Measurements from ENCODE around the gene PRPF6. TPM values are rescaled to one million over a fixed set of nuclear protein-coding genes. Genes with fewer than 3 reads are reported as not detected.
A peak's percentile ranks its signal among the peaks of the same experiment; 100 is the strongest.

Gene PRPF6
- total and polyA plus RNA-seq, 2 of the 13 experiments (the other 11 are each of a cell fraction or from before 2014, with no cell fraction given): 63.7 to 101 TPM

DNA sequence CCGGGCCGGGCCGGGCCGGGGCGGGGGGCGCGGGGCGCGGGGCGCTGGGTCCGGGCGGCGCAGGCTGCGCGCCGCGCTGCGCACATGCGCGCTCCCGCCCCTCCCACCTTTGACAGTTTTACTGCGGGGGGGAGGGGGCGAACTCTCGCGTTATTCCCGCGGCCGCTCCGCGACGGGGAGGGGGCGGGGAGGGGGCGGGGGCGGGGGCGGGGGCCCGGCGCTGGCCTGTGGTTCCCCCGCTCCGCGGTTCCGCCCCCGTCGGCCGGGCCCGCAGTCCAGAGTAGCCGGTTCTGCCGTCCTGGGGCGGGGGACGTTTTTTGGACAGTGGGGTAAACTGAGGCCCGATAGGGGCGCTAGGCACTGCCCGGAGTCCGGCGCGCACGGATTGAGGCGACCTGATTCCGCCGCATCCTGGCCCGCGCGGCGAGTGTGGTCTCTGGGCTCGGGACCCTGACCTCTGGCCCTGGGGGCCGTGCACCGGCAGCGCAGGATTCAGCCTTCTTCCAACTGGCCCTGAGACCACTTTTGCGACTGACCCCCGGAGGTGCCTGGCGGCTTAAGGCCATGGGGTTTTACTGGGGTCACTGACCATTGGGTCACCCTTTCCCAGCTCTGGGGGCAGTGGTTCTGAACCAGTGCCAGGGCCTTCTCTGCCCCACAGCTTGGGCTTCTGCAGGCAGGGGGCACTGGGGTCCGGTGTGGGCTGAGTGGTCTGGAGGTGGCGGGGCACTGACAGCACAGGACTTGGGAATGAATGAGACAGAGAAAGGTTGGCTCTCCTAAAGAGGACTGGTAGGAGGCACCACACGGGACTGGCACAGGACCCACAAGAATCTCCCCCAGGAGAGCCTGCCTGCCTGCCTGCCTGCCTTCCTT, 10.9 kb upstream of the PRPF6 start, which contains the start of gene ZNF512B (continued):
- no peak for TF ChIP-seq ZBTB40 (IDR thresholded peaks at IDR 0.05)
- peak; percentile 73; the same call in 1 of the 2 replicates for TF ChIP-seq ZBTB40 (CRISPR knock-in tag; IDR thresholded peaks at IDR 0.05)
- TF ChIP-seq MATR3 (CRISPR knock-in tag; IDR thresholded peaks at IDR 0.05): no peak
- TF ChIP-seq AFF4 (CRISPR knock-in tag; IDR thresholded peaks at IDR 0.05): no peak
- no peak; the same call in 1 of the 2 replicates for TF ChIP-seq PCBP1 (IDR thresholded peaks at IDR 0.05; ENCODE audit: borderline replicate concordance, low read depth, low read length)
- TF ChIP-seq EP300 (IDR thresholded peaks at IDR 0.05; ENCODE audit: low read depth in 2 of 2, low read length in 2 of 2): no peak
- TF ChIP-seq EP300 (CRISPR knock-in tag; IDR thresholded peaks at IDR 0.05; ENCODE audit: borderline replicate concordance): no peak; the same call in 1 of the 2 replicates
- TF ChIP-seq, protein P1, sequence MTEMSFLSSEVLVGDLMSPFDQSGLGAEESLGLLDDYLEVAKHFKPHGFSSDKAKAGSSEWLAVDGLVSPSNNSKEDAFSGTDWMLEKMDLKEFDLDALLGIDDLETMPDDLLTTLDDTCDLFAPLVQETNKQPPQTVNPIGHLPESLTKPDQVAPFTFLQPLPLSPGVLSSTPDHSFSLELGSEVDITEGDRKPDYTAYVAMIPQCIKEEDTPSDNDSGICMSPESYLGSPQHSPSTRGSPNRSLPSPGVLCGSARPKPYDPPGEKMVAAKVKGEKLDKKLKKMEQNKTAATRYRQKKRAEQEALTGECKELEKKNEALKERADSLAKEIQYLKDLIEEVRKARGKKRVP (CRISPR knock-in tag; IDR thresholded peaks at IDR 0.05): no peak
- TF ChIP-seq ZNF670 (CRISPR knock-in tag; IDR thresholded peaks at IDR 0.05; ENCODE audit: borderline replicate concordance): no peak; the same call in 1 of the 2 replicates
- no peak for TF ChIP-seq ZSCAN31 (CRISPR knock-in tag; IDR thresholded peaks at IDR 0.05; ENCODE audit: low read depth)
- no peak for TF ChIP-seq ZNF766 (CRISPR knock-in tag; IDR thresholded peaks at IDR 0.05; ENCODE audit: borderline replicate concordance)
- TF ChIP-seq TGIF2 (CRISPR knock-in tag; IDR thresholded peaks at IDR 0.05): peak; percentile 95
- no peak for TF ChIP-seq PAF1 (CRISPR knock-in tag; IDR thresholded peaks at IDR 0.05)
- no peak for TF ChIP-seq ZIK1 (CRISPR knock-in tag; IDR thresholded peaks at IDR 0.05; ENCODE audit: borderline replicate concordance, low read depth)
- peak; percentile 33; the same call in 1 of the 2 replicates for TF ChIP-seq ZNF296 (CRISPR knock-in tag; conservative IDR thresholded peaks at IDR 0.05)

All from HepG2 (cell line).